Measurements from ENCODE around the gene RIPOR1. TPM values are rescaled to one million over a fixed set of nuclear protein-coding genes. Genes with fewer than 3 reads are reported as not detected.

The RIPOR1 gene
- total RNA-seq, 2 donors from 2014 or later, result 43.9 to 66.9 TPM

GRCh38 chr16:67593701-67594100 lies 65.1 kb downstream of the RIPOR1 start:
- Histone ChIP-seq H3K9me3 (no peaks in the 10 kb centered on the region), H3K36me3 (no peaks in the 10 kb centered on the region), H3K4me1 (peaks cover 0 to 15% of the 10 kb centered on the region in 2 donors), H3K4me3 (no peak overlapping the region), H3K27ac (no peak overlapping the region), H3K27me3 (no peaks in the 10 kb centered on the region)
- TF ChIP-seq CTCF (IDR thresholded peaks at IDR 0.05), result no peak
- DNase-seq (ENCODE audit: low spot score), result no peak

GRCh38 chr16:67594256-67594915 lies 65.8 kb downstream of the RIPOR1 start:
- Histone ChIP-seq H3K4me3 (no peak overlapping the region), H3K4me1 (peaks cover 0 to 15% of the 10 kb centered on the region in 2 donors), H3K27ac (no peak overlapping the region), H3K27me3 (no peaks in the 10 kb centered on the region), H3K9me3 (no peaks in the 10 kb centered on the region), H3K36me3 (no peaks in the 10 kb centered on the region)
- no peak for DNase-seq (ENCODE audit: low spot score)
- no peak for TF ChIP-seq CTCF (IDR thresholded peaks at IDR 0.05)

- Histone ChIP-seq H3K36me3 (no peaks in the 10 kb centered on the region), H3K4me3 (no peak overlapping the region), H3K27me3 (no peaks in the 10 kb centered on the region), H3K9me3 (no peaks in the 10 kb centered on the region), H3K4me1 (peaks cover 0 to 15% of the 10 kb centered on the region in 2 donors), H3K27ac (no peak overlapping the region)
- no peak for TF ChIP-seq CTCF (IDR thresholded peaks at IDR 0.05)
- DNase-seq (ENCODE audit: low spot score), result no peak
These were observed 66.3 kb downstream of the RIPOR1 start for GRCh38 chr16:67594956-67595355.

Other genes with a start within 250 kb of the RIPOR1 start
- 1 to 10 TPM; 1.1 to 3.9 TPM for gene PLEKHG4, start 249.3 kb upstream of the RIPOR1 start, total RNA-seq
- under 1 TPM in 1 of 2 donors, not detected in 1; 0.08 TPM for gene KCTD19, start 202.1 kb upstream of the RIPOR1 start, total RNA-seq
- gene LRRC36, start 202.0 kb upstream of the RIPOR1 start, total RNA-seq, result under 1 TPM; 0.33 to 0.43 TPM
- 10 to 100 TPM; 24.1 to 56.4 TPM for gene TPPP3, start 135.3 kb upstream of the RIPOR1 start, total RNA-seq
- 10 to 100 TPM in 1 of 2 donors, 1 to 10 TPM in 1; 8.9 to 11.8 TPM for gene ZDHHC1, start 112.4 kb upstream of the RIPOR1 start, total RNA-seq
- not detected for gene HSD11B2, start 97.7 kb upstream of the RIPOR1 start, total RNA-seq
- gene ATP6V0D1, start 47.7 kb upstream of the RIPOR1 start, total RNA-seq, result 10 to 100 TPM; 79.7 to 95.7 TPM
- not detected for gene AGRP, start 45.3 kb upstream of the RIPOR1 start, total RNA-seq
- gene CTCF, start 33.7 kb downstream of the RIPOR1 start, total RNA-seq, result 10 to 100 TPM; 24.5 to 31.6 TPM
- under 1 TPM in 1 of 2 donors, not detected in 1; 0.47 TPM for gene CARMIL2, start 116.3 kb downstream of the RIPOR1 start, total RNA-seq
- gene ACD, start 131.4 kb downstream of the RIPOR1 start, total RNA-seq, result 10 to 100 TPM in 1 of 2 donors, 1 to 10 TPM in 1; 7.0 to 10.8 TPM
- gene PARD6A, start 132.1 kb downstream of the RIPOR1 start, total RNA-seq, result 1 to 10 TPM; 3.9 to 5.6 TPM
- 10 to 100 TPM in 1 of 2 donors, 1 to 10 TPM in 1; 9.2 to 12.3 TPM for gene ENKD1, start 137.9 kb downstream of the RIPOR1 start, total RNA-seq
- 1 to 10 TPM; 3.6 to 7.7 TPM for gene C16orf86, start 138.0 kb downstream of the RIPOR1 start, total RNA-seq
- gene GFOD2, start 190.5 kb downstream of the RIPOR1 start, total RNA-seq, result 1 to 10 TPM; 7.1 to 9.2 TPM